WTC11 (cell line): Measurements from ENCODE around the gene PCIF1. TPM values are rescaled to one million over a fixed set of nuclear protein-coding genes. Genes with fewer than 3 reads are reported as not detected.
A peak's percentile ranks its signal among the peaks of the same experiment; 100 is the strongest.

Experiments
- ATAC-seq: fragments of 200-7000 bp; cut with Tn5 transposase; 2 replicates; pipeline ENCODE4 v1.10.0; 2021; ENCODE audit warnings: mild to moderate bottlenecking, moderate library complexity
- CTCF ChIA-PET: fragments of 300-600 bp; sonication (Branson Sonifier 250); formaldehyde crosslinking; loops from one replicate; lab custom pipeline; 2021; ENCODE audit warnings: antibody characterized with exemption; lab: Charles Lee
- POLR2A ChIA-PET: fragments of 350-600 bp; sonication (Branson Sonifier 250); formaldehyde crosslinking; loops from one replicate; lab custom pipeline; 2021; ENCODE audit warnings: antibody characterized with exemption; lab: Charles Lee
- DNase-seq: peaks from one replicate; pipeline ENCODE4 v3.0.0; 2021; ENCODE audit warnings: low spot score
- H3K27ac Mint-ChIP-seq: 2 replicates; pipeline ENCODE4 v1.8.0; 2021; ENCODE audit warnings: mixed read lengths
- H3K27me3 Mint-ChIP-seq: 2 replicates; pipeline ENCODE4 v1.8.0; 2021; ENCODE audit warnings: low read depth, mild to moderate bottlenecking, moderate library complexity, mixed read lengths
- H3K36me3 Mint-ChIP-seq: 2 replicates; pipeline ENCODE4 v1.8.0; 2021; ENCODE audit warnings: mixed read lengths
- H3K4me1 Mint-ChIP-seq: 2 replicates; pipeline ENCODE4 v1.8.0; 2022; ENCODE audit warnings: mixed read lengths
- H3K4me3 Mint-ChIP-seq: 2 replicates; pipeline ENCODE4 v1.8.0; 2021; ENCODE audit warnings: mild to moderate bottlenecking, moderate library complexity, mixed read lengths
- H3K9me3 Mint-ChIP-seq: 2 replicates; pipeline ENCODE4 v1.8.0; 2021; ENCODE audit warnings: mixed read lengths
- ATF1 ChIP-seq: sonication (generic); formaldehyde crosslinking; IDR thresholded peaks from 2 replicates; pipeline ENCODE4 v1.8.1; 2023; ENCODE audit warnings: mild to moderate bottlenecking, moderate library complexity, missing genetic modification reagents
- ESRRA ChIP-seq: sonication (generic); formaldehyde crosslinking; IDR thresholded peaks from 2 replicates; pipeline ENCODE4 v1.8.1; 2022; ENCODE audit warnings: mild to moderate bottlenecking, missing genetic modification reagents, borderline replicate concordance
- MXD4 ChIP-seq: fragments of 250-450 bp; sonication (Bioruptor Pico); IDR thresholded peaks from 2 replicates; pipeline ENCODE4 v1.8.0; 2021; ENCODE audit warnings: mild to moderate bottlenecking, moderate library complexity, borderline replicate concordance
- NFE2L1 ChIP-seq: sonication (generic); formaldehyde crosslinking; IDR thresholded peaks from 2 replicates; pipeline ENCODE4 v1.8.1; 2023; ENCODE audit warnings: missing genetic modification reagents
- ZNF263 ChIP-seq: sonication (generic); formaldehyde crosslinking; IDR thresholded peaks from 2 replicates; pipeline ENCODE4 v1.8.1; 2022; ENCODE audit warnings: low read depth, mild to moderate bottlenecking, moderate library complexity, missing genetic modification reagents
- ZNF317 ChIP-seq: sonication (generic); formaldehyde crosslinking; IDR thresholded peaks from 2 replicates; pipeline ENCODE4 v1.8.1; 2023; ENCODE audit warnings: low read depth, mild to moderate bottlenecking, moderate library complexity, missing genetic modification reagents, borderline replicate concordance
- ZNF396 ChIP-seq: fragments of 250-450 bp; sonication (Bioruptor Pico); IDR thresholded peaks from 2 replicates; pipeline ENCODE4 v1.8.0; 2021; ENCODE audit warnings: mild to moderate bottlenecking, moderate library complexity, borderline replicate concordance
- ZNF423 ChIP-seq: fragments of 250-450 bp; sonication (Bioruptor Pico); IDR thresholded peaks from 2 replicates; pipeline ENCODE4 v2.1.2; 2022; ENCODE audit warnings: mild to moderate bottlenecking, moderate library complexity
- ZNF671 ChIP-seq: fragments of 250-450 bp; sonication (Bioruptor Pico); IDR thresholded peaks from 2 replicates; pipeline ENCODE4 v1.8.0; 2021; ENCODE audit warnings: mild to moderate bottlenecking
- total RNA-seq: library from RNA; stranded (reverse); gene quantifications from 3 replicates; pipeline ENCODE4 v1.2.3, GENCODE V29; 2021
- TF ChIP-seq, protein P1 (sequence below): fragments of 250-450 bp; sonication (Bioruptor Pico); IDR thresholded peaks from 2 replicates; pipeline ENCODE4 v1.9.0; 2021; ENCODE audit warnings: mild to moderate bottlenecking, borderline replicate concordance
- TF ChIP-seq, protein P2 (sequence below): sonication (generic); formaldehyde crosslinking; IDR thresholded peaks from 2 replicates; pipeline ENCODE4 v1.8.1; 2023; ENCODE audit warnings: mild to moderate bottlenecking, missing genetic modification reagents, borderline replicate concordance
- TF ChIP-seq, protein P3 (sequence below): sonication (generic); formaldehyde crosslinking; IDR thresholded peaks from 2 replicates; pipeline ENCODE4 v1.8.0; 2022; ENCODE audit warnings: mild to moderate bottlenecking, missing genetic modification reagents
- TF ChIP-seq, protein P4 (sequence below): sonication (generic); formaldehyde crosslinking; IDR thresholded peaks from 2 replicates; pipeline ENCODE4 v1.8.0; 2023; ENCODE audit warnings: missing genetic modification reagents
- TF ChIP-seq, protein P5 (sequence below): sonication (generic); formaldehyde crosslinking; IDR thresholded peaks from 2 replicates; pipeline ENCODE4 v1.8.1; 2022; ENCODE audit warnings: low read depth, missing genetic modification reagents, borderline replicate concordance
- TF ChIP-seq, protein P6 (sequence below): sonication (generic); formaldehyde crosslinking; IDR thresholded peaks from 2 replicates; pipeline ENCODE4 v1.8.1; 2023; ENCODE audit warnings: mild to moderate bottlenecking, moderate library complexity, missing genetic modification reagents
- TF ChIP-seq, protein P7 (sequence below): fragments of 250-450 bp; sonication (Bioruptor Pico); IDR thresholded peaks from 2 replicates; pipeline ENCODE4 v1.9.0; 2021; ENCODE audit warnings: moderate library complexity, mild to moderate bottlenecking, inconsistent platforms, borderline replicate concordance
- TF ChIP-seq, protein P8 (sequence below): fragments of 250-450 bp; sonication (Bioruptor Pico); conservative IDR thresholded peaks from 2 replicates; pipeline ENCODE4 v1.9.0; 2021; ENCODE audit warnings: mild to moderate bottlenecking

The PCIF1 gene
- total RNA-seq, 1 experiment from 2014 or later: 42.2 TPM

DNA sequence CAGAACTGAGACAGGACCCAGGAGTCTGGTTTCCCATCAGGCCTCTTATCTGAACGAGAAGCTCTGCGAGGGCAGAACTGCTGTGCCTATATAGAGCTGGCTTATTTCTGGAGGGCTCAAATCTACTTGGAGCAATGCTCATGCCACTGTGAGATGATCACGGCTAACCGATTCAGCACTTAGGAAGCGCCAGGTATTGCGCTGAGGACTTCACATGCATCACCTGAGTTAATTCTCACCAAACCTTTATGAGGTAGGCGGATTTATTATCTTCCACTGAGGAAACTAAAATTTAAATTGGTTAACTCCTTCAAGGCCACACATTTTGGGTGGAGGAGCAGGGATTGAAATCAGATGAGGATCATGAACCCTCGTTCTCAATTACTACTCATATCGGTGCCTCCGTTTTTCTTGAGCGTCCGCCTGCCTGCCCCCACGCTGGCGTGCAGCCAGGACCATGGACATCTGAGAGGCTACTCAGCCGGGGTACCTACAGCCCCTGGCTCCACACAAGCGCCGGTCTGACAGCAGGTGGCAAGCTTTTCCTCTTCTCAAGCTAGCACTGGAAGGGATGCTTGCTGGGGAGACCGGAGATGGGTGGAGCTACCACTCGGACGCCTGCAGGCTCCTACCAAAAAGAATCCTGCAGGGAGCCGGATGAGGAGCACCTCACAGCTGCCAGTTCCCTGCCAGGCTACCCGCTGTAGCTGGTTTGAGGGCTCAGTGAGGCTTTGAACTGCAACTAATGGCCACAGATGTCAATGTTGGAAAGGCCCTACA, 1.0 kb upstream of the PCIF1 start (continued):
- TF ChIP-seq, protein P1, sequence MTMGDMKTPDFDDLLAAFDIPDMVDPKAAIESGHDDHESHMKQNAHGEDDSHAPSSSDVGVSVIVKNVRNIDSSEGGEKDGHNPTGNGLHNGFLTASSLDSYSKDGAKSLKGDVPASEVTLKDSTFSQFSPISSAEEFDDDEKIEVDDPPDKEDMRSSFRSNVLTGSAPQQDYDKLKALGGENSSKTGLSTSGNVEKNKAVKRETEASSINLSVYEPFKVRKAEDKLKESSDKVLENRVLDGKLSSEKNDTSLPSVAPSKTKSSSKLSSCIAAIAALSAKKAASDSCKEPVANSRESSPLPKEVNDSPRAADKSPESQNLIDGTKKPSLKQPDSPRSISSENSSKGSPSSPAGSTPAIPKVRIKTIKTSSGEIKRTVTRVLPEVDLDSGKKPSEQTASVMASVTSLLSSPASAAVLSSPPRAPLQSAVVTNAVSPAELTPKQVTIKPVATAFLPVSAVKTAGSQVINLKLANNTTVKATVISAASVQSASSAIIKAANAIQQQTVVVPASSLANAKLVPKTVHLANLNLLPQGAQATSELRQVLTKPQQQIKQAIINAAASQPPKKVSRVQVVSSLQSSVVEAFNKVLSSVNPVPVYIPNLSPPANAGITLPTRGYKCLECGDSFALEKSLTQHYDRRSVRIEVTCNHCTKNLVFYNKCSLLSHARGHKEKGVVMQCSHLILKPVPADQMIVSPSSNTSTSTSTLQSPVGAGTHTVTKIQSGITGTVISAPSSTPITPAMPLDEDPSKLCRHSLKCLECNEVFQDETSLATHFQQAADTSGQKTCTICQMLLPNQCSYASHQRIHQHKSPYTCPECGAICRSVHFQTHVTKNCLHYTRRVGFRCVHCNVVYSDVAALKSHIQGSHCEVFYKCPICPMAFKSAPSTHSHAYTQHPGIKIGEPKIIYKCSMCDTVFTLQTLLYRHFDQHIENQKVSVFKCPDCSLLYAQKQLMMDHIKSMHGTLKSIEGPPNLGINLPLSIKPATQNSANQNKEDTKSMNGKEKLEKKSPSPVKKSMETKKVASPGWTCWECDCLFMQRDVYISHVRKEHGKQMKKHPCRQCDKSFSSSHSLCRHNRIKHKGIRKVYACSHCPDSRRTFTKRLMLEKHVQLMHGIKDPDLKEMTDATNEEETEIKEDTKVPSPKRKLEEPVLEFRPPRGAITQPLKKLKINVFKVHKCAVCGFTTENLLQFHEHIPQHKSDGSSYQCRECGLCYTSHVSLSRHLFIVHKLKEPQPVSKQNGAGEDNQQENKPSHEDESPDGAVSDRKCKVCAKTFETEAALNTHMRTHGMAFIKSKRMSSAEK (CRISPR knock-in tag): no peak

DNA sequence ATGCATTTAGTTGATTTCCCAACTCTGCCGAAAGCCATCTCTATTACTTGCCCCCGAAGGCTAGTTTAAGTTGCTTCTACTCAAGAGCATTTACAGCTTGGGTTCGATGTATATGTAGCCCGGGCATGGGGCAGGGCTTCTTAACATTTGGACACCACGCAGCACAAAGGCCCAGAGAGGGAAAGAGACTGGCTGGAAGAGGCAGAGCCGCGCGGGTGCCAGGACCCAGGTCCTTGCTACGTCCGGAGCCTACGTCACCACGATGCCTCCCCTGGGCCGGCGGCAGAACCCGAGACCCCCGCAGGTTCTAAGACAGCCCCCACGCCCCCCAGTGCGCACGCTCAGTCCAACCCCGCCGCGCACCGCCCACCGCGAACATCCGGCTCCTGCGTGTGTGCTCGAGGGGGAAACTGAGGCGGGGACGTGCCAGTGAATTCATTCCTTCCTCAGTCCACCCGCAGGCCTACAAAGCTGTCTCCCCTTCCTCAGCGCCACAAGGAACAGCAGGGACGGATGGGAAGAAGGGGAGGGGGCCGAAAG, 367 bp upstream of the PCIF1 start:
- H3K36me3 Mint-ChIP-seq: peaks cover 18% of the 10 kb centered on the region
- peak; percentile 63 for DNase-seq
- peak overlapping the region; percentile 96 for H3K4me3 Mint-ChIP-seq
- no peaks in the 10 kb centered on the region for H3K9me3 Mint-ChIP-seq
- no peaks in the 10 kb centered on the region for H3K27me3 Mint-ChIP-seq
- ATAC-seq: peak; percentile 15
- H3K27ac Mint-ChIP-seq: peak overlapping the region; percentile 100
- H3K4me1 Mint-ChIP-seq: peaks cover 40% of the 10 kb centered on the region
- POLR2A ChIA-PET: interaction anchor here (0.6 to 3.4 kb wide), 19 partner anchors 8 to 135 kb away, joined by 3 to 43 read pairs (median 4); partner anchors contain the start of genes CTSA, NEURL2, PLTP and SNX21
- CTCF ChIA-PET: interaction anchor here (0.6 to 5.0 kb wide), 26 partner anchors 10 to 571 kb away, joined by 3 to 48 read pairs (median 4); partner anchors contain the start of genes CTSA, NEURL2, PLTP and SYS1
- TF ChIP-seq ATF1 (CRISPR knock-in tag): 0 out of 2 replicates have a peak, but pooled peaks have one; percentile 69
- TF ChIP-seq ZNF423: peak; percentile 94
- no peak for TF ChIP-seq ESRRA (CRISPR knock-in tag)
- TF ChIP-seq, protein P2, sequence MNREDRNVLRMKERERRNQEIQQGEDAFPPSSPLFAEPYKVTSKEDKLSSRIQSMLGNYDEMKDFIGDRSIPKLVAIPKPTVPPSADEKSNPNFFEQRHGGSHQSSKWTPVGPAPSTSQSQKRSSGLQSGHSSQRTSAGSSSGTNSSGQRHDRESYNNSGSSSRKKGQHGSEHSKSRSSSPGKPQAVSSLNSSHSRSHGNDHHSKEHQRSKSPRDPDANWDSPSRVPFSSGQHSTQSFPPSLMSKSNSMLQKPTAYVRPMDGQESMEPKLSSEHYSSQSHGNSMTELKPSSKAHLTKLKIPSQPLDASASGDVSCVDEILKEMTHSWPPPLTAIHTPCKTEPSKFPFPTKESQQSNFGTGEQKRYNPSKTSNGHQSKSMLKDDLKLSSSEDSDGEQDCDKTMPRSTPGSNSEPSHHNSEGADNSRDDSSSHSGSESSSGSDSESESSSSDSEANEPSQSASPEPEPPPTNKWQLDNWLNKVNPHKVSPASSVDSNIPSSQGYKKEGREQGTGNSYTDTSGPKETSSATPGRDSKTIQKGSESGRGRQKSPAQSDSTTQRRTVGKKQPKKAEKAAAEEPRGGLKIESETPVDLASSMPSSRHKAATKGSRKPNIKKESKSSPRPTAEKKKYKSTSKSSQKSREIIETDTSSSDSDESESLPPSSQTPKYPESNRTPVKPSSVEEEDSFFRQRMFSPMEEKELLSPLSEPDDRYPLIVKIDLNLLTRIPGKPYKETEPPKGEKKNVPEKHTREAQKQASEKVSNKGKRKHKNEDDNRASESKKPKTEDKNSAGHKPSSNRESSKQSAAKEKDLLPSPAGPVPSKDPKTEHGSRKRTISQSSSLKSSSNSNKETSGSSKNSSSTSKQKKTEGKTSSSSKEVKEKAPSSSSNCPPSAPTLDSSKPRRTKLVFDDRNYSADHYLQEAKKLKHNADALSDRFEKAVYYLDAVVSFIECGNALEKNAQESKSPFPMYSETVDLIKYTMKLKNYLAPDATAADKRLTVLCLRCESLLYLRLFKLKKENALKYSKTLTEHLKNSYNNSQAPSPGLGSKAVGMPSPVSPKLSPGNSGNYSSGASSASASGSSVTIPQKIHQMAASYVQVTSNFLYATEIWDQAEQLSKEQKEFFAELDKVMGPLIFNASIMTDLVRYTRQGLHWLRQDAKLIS (CRISPR knock-in tag): no peak
- TF ChIP-seq, protein P3, sequence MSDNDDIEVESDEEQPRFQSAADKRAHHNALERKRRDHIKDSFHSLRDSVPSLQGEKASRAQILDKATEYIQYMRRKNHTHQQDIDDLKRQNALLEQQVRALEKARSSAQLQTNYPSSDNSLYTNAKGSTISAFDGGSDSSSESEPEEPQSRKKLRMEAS: 0 out of 2 replicates have a peak, but pooled peaks have one; percentile 53
- no peak for TF ChIP-seq ZNF317
- TF ChIP-seq, protein P4, sequence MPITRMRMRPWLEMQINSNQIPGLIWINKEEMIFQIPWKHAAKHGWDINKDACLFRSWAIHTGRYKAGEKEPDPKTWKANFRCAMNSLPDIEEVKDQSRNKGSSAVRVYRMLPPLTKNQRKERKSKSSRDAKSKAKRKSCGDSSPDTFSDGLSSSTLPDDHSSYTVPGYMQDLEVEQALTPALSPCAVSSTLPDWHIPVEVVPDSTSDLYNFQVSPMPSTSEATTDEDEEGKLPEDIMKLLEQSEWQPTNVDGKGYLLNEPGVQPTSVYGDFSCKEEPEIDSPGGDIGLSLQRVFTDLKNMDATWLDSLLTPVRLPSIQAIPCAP: peak; percentile 9; the same call in 1 of the 2 replicates
- no peak for TF ChIP-seq MXD4 (CRISPR knock-in tag)
- TF ChIP-seq ZNF671 (CRISPR knock-in tag): 0 out of 2 replicates have a peak, but pooled peaks have one; percentile 13
- TF ChIP-seq ZNF396 (CRISPR knock-in tag): no peak
- TF ChIP-seq, protein P5, sequence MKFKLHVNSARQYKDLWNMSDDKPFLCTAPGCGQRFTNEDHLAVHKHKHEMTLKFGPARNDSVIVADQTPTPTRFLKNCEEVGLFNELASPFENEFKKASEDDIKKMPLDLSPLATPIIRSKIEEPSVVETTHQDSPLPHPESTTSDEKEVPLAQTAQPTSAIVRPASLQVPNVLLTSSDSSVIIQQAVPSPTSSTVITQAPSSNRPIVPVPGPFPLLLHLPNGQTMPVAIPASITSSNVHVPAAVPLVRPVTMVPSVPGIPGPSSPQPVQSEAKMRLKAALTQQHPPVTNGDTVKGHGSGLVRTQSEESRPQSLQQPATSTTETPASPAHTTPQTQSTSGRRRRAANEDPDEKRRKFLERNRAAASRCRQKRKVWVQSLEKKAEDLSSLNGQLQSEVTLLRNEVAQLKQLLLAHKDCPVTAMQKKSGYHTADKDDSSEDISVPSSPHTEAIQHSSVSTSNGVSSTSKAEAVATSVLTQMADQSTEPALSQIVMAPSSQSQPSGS (CRISPR knock-in tag): no peak
- TF ChIP-seq, protein P6, sequence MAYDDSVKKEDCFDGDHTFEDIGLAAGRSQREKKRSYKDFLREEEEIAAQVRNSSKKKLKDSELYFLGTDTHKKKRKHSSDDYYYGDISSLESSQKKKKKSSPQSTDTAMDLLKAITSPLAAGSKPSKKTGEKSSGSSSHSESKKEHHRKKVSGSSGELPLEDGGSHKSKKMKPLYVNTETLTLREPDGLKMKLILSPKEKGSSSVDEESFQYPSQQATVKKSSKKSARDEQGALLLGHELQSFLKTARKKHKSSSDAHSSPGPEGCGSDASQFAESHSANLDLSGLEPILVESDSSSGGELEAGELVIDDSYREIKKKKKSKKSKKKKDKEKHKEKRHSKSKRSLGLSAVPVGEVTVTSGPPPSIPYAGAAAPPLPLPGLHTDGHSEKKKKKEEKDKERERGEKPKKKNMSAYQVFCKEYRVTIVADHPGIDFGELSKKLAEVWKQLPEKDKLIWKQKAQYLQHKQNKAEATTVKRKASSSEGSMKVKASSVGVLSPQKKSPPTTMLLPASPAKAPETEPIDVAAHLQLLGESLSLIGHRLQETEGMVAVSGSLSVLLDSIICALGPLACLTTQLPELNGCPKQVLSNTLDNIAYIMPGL (CRISPR knock-in tag): no peak; the same call in 1 of the 2 replicates
- no peak for TF ChIP-seq ZNF263 (CRISPR knock-in tag)
- TF ChIP-seq, protein P7, sequence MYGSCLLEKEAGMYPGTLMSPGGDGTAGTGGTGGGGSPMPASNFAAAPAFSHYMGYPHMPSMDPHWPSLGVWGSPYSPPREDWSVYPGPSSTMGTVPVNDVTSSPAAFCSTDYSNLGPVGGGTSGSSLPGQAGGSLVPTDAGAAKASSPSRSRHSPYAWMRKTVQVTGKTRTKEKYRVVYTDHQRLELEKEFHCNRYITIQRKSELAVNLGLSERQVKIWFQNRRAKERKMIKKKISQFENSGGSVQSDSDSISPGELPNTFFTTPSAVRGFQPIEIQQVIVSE (CRISPR knock-in tag): no peak
- no peak for TF ChIP-seq NFE2L1 (CRISPR knock-in tag)
- TF ChIP-seq, protein P8, sequence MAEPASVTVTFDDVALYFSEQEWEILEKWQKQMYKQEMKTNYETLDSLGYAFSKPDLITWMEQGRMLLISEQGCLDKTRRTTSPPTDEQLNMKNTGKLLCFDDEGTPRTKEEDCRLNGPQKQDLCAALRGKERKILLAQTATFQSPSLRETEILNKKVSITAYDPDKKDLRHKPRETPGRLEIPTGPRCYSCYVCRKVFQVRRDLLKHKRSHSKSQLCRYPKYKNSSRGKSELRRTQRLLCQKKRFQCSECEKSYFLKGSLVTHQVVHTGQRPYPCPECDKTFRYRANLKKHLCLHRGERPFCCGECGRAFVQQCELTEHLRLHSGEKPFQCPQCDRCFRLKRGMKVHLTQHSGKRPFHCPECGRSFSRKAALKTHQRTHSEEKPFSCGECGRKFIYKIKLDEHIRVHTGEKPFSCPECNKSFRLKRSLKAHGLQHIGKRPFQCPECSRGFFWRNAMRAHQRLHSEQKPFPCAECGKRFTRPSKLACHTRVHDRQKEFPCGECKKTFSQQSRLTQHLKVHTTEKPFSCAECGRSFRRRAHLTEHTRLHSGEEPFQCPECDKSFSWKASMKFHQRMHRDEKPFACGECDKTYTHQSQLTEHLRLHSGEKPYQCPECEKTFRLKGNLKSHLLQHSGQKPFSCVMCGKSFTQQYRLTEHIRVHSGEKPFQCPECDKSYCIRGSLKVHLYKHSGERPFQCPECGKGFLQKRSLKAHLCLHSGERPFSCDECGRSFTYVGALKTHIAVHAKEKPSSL (CRISPR knock-in tag): no peak
